ENCODE measurements around the gene TBC1D10B. TPM values are rescaled to one million over a fixed set of nuclear protein-coding genes. Genes with fewer than 3 reads are reported as not detected.

Gene TBC1D10B
- total RNA-seq, 2 experiments from 2014 or later = 12.7 to 14.7 TPM

GRCh38 chr16:30351586-30352419 is 18.5 kb downstream of the TBC1D10B start:
- no peak for DNase-seq
- no peaks in the 10 kb centered on the region for H3K9me3 ChIP-seq (ENCODE audit: control insufficient read depth in 1 of 2, insufficient read depth in 1 of 2, low read length in 2 of 2)
- TF ChIP-seq CTCF (IDR thresholded peaks at IDR 0.05) = no peak
- POLR2A ChIA-PET = interaction anchor here (1.3 kb wide), 1 partner anchor 27 kb away, joined by 3 read pairs; no protein-coding TSS in a partner anchor
- Mint-ChIP-seq H3K27me3 (no peaks in the 10 kb centered on the region), H3K4me3 (peak overlapping the region; percentile 65), H3K36me3 (ENCODE audit: low read depth) (peaks cover 61% of the 10 kb centered on the region), H3K4me1 (ENCODE audit: low read depth) (peaks cover 32% of the 10 kb centered on the region), H3K27ac (peak overlapping the region; percentile 69), H3K9me3 (no peaks in the 10 kb centered on the region)
- no peaks in the 10 kb centered on the region for H3K27me3 ChIP-seq (ENCODE audit: control insufficient read depth in 1 of 2, insufficient read depth in 2 of 2, low read length in 2 of 2)
- no peak overlapping the region for H3K27ac ChIP-seq (ENCODE audit: low read depth in 1 of 2, low read length in 2 of 2)
- H3K36me3 ChIP-seq (ENCODE audit: insufficient read depth, low read length) = peaks cover 39% of the 10 kb centered on the region
- intact Hi-C loops (cut with DNase I, micrococcal nuclease) = loop anchor here (10.0 kb wide), 1 partner anchor 53 kb away; the partner anchor contains the start of gene ZNF771 (in 2 of the 2)
- peaks cover 35% of the 10 kb centered on the region for H3K4me1 ChIP-seq (ENCODE audit: insufficient read depth, low read length)
- CTCF ChIA-PET = interaction anchor here (1.0 kb wide), 1 partner anchor 58 kb away, joined by 3 read pairs; no protein-coding TSS in a partner anchor
- H3K4me3 ChIP-seq (ENCODE audit: low read length) = no peak overlapping the region
- no peak for ATAC-seq (ENCODE audit: poor library complexity)

DNA sequence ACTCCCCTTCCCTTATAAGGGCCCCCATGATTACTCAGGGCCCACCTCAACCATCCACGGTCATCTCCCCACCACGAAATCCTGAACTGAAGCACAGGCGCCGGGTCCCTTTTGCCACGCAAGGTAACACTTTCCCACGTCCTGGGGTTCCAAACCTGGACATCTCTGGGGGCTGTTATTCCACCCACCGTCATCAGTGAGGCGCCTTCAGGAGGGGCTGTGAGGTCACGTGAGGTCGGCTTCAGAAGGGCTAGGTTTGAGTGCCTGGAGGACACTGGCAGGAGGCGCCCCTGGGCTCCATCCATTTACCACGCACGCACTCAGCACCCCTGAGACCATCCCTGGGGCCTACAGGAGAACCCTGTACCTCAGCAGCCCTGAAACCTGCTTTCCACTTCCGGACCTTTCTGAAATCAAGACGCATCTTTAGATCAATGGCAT is 19.3 kb downstream of the TBC1D10B start:
- H3K4me1 Mint-ChIP-seq (ENCODE audit: low read depth) = peaks cover 26% of the 10 kb centered on the region
- Histone ChIP-seq H3K9me3 (ENCODE audit: control insufficient read depth in 1 of 2, insufficient read depth in 1 of 2, low read length in 2 of 2) (no peaks in the 10 kb centered on the region), H3K27ac (ENCODE audit: low read depth in 1 of 2, low read length in 2 of 2) (no peak overlapping the region), H3K36me3 (ENCODE audit: insufficient read depth, low read length) (peaks cover 39% of the 10 kb centered on the region), H3K27me3 (ENCODE audit: control insufficient read depth in 1 of 2, insufficient read depth in 2 of 2, low read length in 2 of 2) (no peaks in the 10 kb centered on the region), H3K4me3 (ENCODE audit: low read length) (no peak overlapping the region), H3K4me1 (ENCODE audit: insufficient read depth, low read length) (peaks cover 28% of the 10 kb centered on the region)
- no peaks in the 10 kb centered on the region for H3K27me3 Mint-ChIP-seq
- TF ChIP-seq CTCF (IDR thresholded peaks at IDR 0.05) = no peak
- H3K36me3 Mint-ChIP-seq (ENCODE audit: low read depth) = peaks cover 59% of the 10 kb centered on the region
- no peak overlapping the region for H3K27ac Mint-ChIP-seq
- H3K9me3 Mint-ChIP-seq = no peaks in the 10 kb centered on the region
- POLR2A ChIA-PET = no interaction called here
- intact Hi-C loops (cut with DNase I, micrococcal nuclease) = loop anchor here (10.0 kb wide), 1 partner anchor 54 kb away; the partner anchor contains the start of gene ZNF771 (in 2 of the 2)
- CTCF ChIA-PET = no interaction called here
- peak overlapping the region; percentile 54 for H3K4me3 Mint-ChIP-seq
- DNase-seq (no peak), ATAC-seq (ENCODE audit: poor library complexity) (no peak)

- no peak overlapping the region for H3K4me3 ChIP-seq (ENCODE audit: low read length)
- peaks cover 23% of the 10 kb centered on the region for H3K4me1 Mint-ChIP-seq (ENCODE audit: low read depth)
- no peak for ATAC-seq (ENCODE audit: poor library complexity)
- no peak overlapping the region for H3K27ac ChIP-seq (ENCODE audit: low read depth in 1 of 2, low read length in 2 of 2)
- ChIA-PET CTCF (no interaction called here), POLR2A (no interaction called here)
- peak overlapping the region; percentile 54 for H3K4me3 Mint-ChIP-seq
- no peaks in the 10 kb centered on the region for H3K27me3 Mint-ChIP-seq
- H3K27ac Mint-ChIP-seq = peak overlapping the region; percentile 63
- H3K4me1 ChIP-seq (ENCODE audit: insufficient read depth, low read length) = peaks cover 21% of the 10 kb centered on the region
- no peaks in the 10 kb centered on the region for H3K9me3 Mint-ChIP-seq
- TF ChIP-seq CTCF (IDR thresholded peaks at IDR 0.05) = no peak
- no peaks in the 10 kb centered on the region for H3K9me3 ChIP-seq (ENCODE audit: control insufficient read depth in 1 of 2, insufficient read depth in 1 of 2, low read length in 2 of 2)
- H3K36me3 Mint-ChIP-seq (ENCODE audit: low read depth) = peaks cover 58% of the 10 kb centered on the region
- intact Hi-C loops (cut with DNase I, micrococcal nuclease) = loop anchor here (10.0 kb wide), 1 partner anchor 54 kb away; the partner anchor contains the start of gene ZNF771 (in 2 of the 2)
- DNase-seq = peak in 1 of 14 experiments; percentile 65
- peaks cover 39% of the 10 kb centered on the region for H3K36me3 ChIP-seq (ENCODE audit: insufficient read depth, low read length)
- H3K27me3 ChIP-seq (ENCODE audit: control insufficient read depth in 1 of 2, insufficient read depth in 2 of 2, low read length in 2 of 2) = no peaks in the 10 kb centered on the region
Measured at GRCh38 chr16:30350134-30350871, 20.0 kb downstream of the TBC1D10B start.

All from CD4-positive, alpha-beta T cell (primary cell).